Omental fat pad (tissue), 4 donors: ENCODE results near the gene XBP1. TPM values are rescaled to one million over a fixed set of nuclear protein-coding genes. Genes with fewer than 3 reads are reported as not detected.
"Not testable (repeated sequence)": the region's sequence is repeated elsewhere in the genome, so short reads cannot be mapped to it uniquely, and the experiment has no call there.

Experiments
- ATAC-seq: fragments of 150-250 bp; one replicate; pipeline ENCODE4 v1.9.1; 2016; ENCODE audit warnings: mild to moderate bottlenecking, moderate library complexity; ENCODE audit not compliant: low FRiP score
- DNase-seq: peaks from one replicate; pipeline ENCODE4 v3.0.0-alpha.2; 2019; ENCODE audit warnings: low spot score
- total RNA-seq, 4 donors: library from RNA; depleted of rRNA; stranded (reverse); fragments of >200 nt; gene quantifications; one replicate each; pipeline ENCODE4 v1.1.0, GENCODE V29; 2016
- TF ChIP-seq, protein P1 (sequence below), 3 donors: fragments of 450-650 bp; IDR thresholded peaks; one replicate each; pipeline ENCODE4 v1.5.1; 2016 to 2017; ENCODE audit warnings: antibody characterized with exemption in 3 of 3, mild to moderate bottlenecking in 3 of 3, moderate library complexity in 2 of 3

The XBP1 gene
- total RNA-seq, 4 donors from 2014 or later = 208 to 343 (median 245) TPM

DNA sequence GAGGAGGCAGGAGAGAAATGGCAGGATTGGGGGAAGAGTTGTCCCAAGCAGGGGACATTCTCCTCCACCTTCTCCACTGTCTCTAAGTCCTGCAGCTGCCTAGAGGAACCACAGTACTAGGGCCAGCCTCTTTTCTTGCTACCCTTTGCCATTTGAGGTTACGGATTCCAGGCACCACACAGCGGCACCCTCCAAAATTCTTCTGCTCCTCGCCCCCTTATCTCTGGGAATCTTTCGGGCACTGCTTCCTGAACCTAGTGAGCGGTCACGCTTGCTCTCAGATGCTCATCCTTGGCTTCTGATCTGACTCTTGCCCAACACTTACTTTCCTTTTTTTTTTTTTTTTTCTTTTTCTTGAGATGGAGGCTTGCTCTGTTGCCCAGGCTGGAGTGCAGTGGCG is 26.6 kb upstream of the XBP1 start:
- no peak for DNase-seq
- no peak for ATAC-seq
- TF ChIP-seq, protein P1, sequence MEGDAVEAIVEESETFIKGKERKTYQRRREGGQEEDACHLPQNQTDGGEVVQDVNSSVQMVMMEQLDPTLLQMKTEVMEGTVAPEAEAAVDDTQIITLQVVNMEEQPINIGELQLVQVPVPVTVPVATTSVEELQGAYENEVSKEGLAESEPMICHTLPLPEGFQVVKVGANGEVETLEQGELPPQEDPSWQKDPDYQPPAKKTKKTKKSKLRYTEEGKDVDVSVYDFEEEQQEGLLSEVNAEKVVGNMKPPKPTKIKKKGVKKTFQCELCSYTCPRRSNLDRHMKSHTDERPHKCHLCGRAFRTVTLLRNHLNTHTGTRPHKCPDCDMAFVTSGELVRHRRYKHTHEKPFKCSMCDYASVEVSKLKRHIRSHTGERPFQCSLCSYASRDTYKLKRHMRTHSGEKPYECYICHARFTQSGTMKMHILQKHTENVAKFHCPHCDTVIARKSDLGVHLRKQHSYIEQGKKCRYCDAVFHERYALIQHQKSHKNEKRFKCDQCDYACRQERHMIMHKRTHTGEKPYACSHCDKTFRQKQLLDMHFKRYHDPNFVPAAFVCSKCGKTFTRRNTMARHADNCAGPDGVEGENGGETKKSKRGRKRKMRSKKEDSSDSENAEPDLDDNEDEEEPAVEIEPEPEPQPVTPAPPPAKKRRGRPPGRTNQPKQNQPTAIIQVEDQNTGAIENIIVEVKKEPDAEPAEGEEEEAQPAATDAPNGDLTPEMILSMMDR (IDR thresholded peaks at IDR 0.05) = no peak

DNA sequence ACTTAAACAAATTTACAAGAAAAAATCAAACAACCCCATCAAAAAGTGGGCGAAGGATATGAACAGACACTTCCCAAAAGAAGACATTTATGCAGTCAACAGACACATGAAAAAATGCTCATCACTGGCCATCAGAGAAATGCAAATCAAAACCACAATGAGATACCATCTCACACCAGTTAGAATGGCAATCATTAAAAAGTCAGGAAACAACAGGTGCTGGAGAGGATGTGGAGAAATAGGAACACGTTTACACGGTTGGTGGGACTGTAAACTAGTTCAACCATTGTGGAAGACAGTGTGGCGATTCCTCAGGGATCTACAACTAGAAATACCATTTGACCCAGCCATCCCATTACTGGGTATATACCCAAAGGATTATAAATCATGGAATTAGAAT is 26.1 kb upstream of the XBP1 start:
- DNase-seq, ATAC-seq: not testable (repeated sequence)

DNA sequence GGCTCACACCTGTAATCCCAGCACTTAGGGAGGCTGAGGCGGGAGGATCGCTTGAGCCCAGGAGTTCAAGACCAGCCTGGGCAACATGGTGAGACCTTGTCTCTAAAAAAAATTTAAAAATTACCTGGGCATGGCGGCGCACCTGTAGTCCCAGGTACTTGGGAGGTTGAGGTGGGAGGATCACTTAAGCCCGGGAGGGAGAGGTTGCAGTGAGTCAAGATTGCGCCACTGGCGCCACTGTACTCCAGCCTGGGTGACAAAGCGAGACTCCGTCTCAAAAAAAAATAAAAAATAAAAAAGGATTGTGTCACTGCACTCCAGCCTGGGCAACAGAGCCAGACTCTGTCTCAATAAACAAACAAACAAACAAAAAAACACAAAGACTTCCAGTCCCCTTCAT is 24.1 kb upstream of the XBP1 start:
- ATAC-seq, DNase-seq: not testable (repeated sequence)

DNA sequence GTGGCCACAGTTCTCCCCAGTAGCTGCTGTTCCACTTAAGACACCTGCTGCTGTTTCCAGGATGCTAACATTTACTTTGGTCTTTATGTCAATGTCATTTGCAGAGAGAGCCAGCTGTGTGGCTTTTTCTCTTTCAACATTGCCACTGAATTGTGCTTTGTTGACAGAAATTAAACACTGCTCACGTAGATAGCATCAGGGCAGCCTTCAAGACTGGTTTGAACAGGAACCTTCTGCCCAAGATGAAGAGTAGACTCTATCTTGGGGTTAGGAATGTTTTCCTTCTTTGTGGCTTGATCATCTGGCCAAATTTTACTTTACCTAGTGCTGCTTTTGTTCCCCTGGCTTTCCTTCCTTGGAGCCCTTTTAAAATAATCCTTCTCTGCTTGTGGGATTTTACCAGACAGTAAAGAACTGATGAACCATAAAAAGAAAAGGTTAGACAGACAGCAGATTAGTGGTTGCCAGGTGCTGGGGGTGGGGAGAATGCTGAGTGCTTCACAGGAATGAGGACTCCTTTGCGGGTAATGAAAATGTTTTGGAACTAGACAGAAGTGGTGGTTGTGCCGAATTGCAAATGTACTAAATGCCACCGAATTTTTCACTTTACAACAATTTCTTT is 22.7 kb upstream of the XBP1 start:
- ATAC-seq (no peak), DNase-seq (no peak)
- TF ChIP-seq, protein P1 (IDR thresholded peaks at IDR 0.05) = no peak

DNA sequence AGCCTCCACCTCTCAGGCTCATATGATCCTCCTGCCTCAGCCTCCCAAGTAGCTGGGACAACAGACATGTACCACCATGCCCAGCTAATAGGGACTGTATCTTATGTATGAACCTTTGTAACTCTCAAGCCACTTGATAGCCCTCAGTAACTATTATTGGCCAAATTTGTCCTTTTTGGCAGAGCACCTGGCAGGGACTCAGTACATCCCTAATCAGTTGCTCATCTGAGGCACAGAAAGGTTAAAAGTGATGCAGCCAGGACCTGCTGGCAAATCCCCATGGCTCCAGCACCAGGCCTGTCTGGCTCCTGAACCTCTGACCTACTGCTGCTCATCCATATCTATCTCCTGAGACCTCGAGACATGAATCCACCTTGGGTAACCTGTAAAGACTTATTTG is 21.1 kb upstream of the XBP1 start:
- DNase-seq (no peak), ATAC-seq (no peak)
- TF ChIP-seq, protein P1 (IDR thresholded peaks at IDR 0.05) = no peak

DNA sequence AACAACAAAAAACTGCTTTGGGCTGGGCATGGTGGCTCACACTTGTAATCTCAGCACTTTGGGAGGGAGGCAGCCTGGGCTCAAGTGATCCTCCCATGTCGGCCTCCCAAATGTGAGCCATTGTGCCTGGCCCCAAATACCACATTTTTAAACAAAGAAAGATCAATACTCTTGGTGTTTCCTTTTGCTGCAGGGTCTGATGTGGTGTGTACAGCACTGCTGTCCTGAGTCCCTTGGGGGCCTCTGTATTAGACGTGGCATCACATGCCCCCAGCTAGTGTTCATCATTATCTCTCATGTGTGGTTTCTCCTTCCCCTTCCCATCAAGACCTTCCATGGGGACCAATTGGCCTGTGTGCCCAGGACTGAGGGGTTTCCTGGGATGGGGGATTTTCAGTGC is 20.5 kb upstream of the XBP1 start:
- ATAC-seq (no peak), DNase-seq (no peak)
- TF ChIP-seq, protein P1 (IDR thresholded peaks at IDR 0.05) = no peak

DNA sequence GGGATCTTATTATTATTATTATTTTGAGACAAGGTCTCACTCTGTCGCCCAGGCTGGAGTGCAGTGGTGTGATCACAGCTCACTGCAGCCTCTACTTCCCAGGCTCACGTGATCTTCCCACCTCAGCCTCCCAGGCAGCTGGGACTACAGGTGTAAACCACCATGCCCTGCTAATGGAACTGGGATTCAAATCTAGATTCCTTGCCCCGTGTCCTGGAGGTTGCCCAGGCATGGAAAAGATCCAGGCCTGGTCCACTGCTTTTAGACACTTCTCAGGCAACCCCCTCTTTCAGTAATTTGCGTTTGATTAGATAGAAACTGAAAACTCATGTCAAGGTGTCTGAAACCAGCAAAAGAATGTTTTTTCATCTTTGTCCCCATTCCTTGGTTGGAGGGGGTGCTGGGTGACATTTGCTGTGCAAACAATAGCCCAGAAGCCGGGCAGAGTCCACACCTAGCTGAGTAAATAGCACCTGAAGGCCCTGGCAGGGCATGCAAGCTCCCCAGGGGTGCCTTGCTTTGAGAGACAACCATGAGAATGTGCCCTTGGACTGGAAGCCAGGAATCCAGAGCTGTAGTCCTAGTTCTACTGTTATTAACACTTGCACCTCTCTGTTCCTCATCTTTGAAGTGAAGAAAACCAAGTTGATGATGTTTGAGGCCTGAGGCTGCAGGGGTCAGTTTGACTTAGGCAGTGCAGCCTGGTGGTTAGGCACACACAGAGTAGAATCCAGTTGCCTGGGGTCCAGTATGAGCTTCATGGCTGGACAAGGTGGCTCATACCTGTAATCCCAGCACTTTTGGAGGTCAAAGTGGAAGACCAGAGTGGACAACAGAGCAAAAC is 19.1 kb upstream of the XBP1 start:
- TF ChIP-seq, protein P1 (IDR thresholded peaks at IDR 0.05) = no peak
- DNase-seq (no peak), ATAC-seq (no peak)
